GM19372 (cell line): ENCODE results near the gene AMPD1.

Experiments used
- ATAC-seq: cut with Tn5 transposase; IDR thresholded peaks from one replicate; pipeline ENCODE4 v1.9.1; 2021; ENCODE audit warnings: mild to moderate bottlenecking, low read depth, moderate library complexity; ENCODE audit not compliant: unreplicated experiment

Gene AMPD1

DNA sequence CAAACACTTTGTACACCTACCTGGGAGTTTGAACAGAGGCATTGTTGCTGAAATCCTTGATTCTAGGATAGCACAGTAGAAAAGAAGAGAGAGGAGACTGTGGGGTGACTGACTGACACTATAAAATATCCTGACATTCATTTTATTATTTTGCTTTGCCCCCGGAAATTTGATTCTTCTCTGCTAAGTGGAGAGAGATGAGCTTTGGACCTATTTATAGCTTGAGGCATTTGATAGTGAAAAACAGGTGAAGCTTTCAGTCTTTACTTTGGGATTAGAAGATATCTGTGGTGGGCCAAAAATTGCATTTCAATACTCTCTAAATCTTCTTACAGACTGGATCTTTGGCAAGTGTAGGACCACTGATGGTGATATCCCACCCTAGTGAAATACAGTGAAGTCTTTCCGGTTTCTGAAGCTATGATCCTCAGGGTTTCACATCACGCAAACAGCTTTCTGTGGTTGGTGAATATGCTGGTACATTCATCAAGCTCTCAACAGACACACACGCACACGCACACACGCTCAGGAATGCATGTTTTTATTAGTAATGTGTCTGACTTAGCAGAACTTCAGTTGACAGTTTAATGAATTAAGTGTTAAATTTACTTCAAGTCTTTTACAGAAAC lies at the start of gene AMPD1:
Gene AMPD1, minus strand, starts transcription at position 117 of the 629 bp plus-strand sequence. Its CDS starts 75 bp downstream, at position 42.
- ATAC-seq: no peak

- no peak for ATAC-seq
Measured at GRCh38 chr1:114741963-114742746, 46.8 kb upstream of the AMPD1 start.

GRCh38 chr1:114740331-114740730 lies 45.0 kb upstream of the AMPD1 start:
- no peak for ATAC-seq

DNA sequence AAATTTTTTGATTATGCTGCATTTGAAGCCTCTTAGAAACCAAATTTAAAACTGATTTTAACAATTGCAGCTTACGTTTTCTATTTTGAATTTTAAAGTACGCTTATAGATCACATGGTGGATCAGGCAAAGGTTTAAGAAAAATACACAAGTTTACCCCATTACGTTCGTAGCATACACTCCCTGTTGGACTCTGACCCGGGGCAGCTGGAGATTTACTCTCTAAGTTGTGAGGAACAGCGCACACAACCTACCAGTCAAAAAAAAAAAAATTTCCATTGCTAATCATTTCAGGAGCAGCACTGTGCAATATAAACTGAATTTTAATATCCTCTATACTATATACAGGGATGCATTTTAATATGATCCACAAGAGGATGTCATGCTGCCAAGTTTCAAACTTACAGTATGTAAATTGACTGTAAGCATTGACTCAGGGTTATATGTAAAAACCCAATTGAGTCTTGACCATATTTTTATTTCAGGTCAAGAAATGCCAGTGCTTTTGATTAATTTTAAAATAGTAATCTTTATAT lies 42.0 kb upstream of the AMPD1 start:
- ATAC-seq: no peak

- ATAC-seq: no peak
Measured at GRCh38 chr1:114735479-114735878, 40.1 kb upstream of the AMPD1 start.

- no peak for ATAC-seq
Measured at GRCh38 chr1:114729782-114730181, 34.4 kb upstream of the AMPD1 start.

DNA sequence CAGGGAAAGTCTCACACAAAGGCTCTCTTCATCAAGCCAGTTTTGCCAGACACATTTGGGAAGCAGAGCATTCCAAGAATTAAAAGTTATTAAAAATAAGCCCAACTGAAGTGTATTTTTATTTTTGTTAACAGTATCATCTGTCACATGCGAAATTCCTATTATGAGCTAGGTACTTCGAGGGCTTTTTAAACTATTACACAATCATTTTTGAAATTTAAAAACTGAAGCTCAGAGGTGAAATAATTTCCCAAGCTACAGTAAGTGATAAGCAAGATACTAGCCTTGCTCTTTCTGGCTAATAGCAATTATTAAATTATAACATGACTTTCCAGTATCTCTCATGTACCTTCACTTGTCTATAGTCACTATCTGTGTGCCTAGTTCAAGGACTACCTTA lies 33.2 kb upstream of the AMPD1 start:
- ATAC-seq: no peak

DNA sequence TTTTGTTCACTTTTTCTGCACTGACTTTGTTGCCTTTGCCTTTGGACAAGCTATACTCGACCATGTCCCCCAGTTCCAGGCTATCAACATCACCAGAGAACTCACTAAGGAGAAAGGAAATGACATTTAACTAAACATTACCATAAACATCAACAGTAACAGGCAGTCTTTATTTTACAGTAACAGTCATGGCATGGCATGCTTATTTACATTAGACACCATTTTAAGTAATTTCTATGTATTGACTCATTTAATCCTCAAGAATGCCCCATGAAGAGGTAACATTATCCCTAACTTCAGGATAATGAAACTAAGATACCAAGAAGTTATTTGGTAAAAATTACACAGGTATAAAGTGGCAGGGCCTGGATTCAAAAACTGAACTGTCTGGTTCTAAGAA lies 29.9 kb upstream of the AMPD1 start:
- ATAC-seq: no peak

- no peak for ATAC-seq
Measured at GRCh38 chr1:114723915-114724314, 28.6 kb upstream of the AMPD1 start.

GRCh38 chr1:114723457-114723856 lies 28.1 kb upstream of the AMPD1 start:
- ATAC-seq: no peak

GRCh38 chr1:114720492-114720891 lies 25.1 kb upstream of the AMPD1 start:
- no peak for ATAC-seq

DNA sequence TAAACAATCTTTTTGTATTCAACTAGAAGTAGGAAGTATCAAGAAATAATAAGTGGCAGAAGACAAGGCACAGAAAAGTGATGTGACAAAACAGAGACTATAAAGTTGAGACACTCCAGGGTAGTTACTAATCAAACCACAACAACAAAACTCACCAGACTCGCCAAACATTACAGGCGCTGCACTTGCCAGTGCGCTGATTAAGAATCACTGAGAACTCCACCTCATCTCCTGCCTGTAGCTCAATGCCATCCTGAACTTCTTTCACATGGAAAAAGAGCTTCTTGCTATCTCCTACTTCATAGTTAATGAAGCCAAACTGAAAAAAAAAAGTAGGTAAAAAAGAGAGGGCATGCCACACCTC lies 24.1 kb upstream of the AMPD1 start:
- no peak for ATAC-seq

DNA sequence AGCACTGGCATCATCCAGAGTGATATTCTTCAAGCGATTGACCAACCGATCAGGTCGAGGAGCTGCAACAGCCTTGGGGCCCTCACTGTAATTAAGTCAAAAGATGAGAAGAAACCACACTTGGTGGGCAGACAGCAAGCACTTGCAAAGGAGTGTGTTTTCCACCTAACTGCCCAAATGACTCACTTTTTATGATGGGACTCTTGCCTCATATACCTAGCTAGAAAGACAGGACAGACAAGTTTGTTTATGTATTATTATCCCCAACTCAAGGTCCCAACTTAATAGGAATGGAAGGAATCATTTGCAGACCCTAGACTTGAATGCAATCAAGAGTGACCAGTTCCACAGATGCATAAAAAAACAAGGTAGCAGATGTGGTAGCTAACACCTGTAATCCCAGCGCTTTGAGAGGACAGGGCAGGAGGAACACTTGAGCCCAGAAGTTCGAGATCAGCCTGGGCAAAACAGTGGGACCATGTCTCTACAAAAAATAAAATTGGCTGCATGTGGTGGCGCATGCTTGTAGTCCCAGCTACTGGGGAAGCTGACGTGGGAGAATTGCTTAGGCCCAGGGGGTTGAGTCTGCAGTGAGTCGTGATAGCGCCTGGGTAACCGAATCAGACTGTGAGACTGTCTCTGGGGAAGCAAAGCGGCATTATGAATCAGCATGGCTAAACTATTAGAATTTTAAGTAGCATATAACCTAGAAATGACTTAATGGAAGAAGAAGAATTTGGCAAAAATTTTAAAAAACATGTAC lies 23.5 kb upstream of the AMPD1 start:
- no peak for ATAC-seq

- ATAC-seq: peak; percentile 97
Measured at GRCh38 chr1:114716304-114717170, 21.2 kb upstream of the AMPD1 start, which contains the start of gene NRAS. NRAS (minus strand) TSS chr1:114716771; CDS start chr1:114716160, 611 bp downstream.

GRCh38 chr1:114715952-114716303 lies 20.6 kb upstream of the AMPD1 start:
- ATAC-seq: no peak

DNA sequence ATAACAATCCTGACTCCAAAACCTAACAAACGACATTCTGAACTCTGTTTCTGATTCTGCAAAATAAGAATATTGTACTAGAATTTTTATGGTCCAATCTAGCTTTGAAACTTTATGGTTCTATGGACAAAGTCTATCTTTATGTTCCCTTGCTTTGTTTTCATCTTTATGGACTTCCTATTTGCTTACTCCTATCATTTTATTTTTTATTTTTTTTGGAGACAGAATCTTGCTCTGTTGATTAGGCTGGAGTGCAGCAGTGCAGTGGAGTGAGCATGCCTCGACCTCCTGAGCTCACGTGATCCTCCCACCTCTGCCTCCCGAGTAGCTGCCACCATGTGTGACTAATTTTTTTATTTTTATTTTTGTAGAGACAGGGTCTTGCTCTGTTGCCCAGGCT lies 17.6 kb upstream of the AMPD1 start:
- no peak for ATAC-seq

DNA sequence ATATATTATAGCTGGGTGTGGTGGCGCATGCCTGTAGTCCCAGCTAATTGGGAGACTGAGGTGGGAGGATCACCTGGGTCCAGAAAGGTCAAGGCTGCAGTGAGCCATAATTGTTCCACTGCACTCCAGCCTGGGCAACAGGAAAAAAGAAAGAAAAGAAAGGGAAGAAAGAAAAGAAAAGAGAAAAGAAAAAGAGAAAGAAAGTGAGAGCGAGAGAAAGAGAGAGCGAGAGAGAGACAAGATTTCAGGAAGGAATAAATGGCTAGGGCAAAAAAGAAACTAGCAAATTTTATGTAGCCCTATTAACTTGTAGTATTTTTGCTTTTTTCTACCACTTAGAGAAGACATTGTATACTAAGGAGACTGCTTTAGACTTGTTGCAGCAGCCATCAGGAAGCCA lies 15.0 kb upstream of the AMPD1 start:
- ATAC-seq: no peak

- ATAC-seq: no peak
Measured at GRCh38 chr1:114707604-114708003, 12.3 kb upstream of the AMPD1 start.

- peak; percentile 48 for ATAC-seq
Measured at GRCh38 chr1:114703242-114703641, 7.9 kb upstream of the AMPD1 start.

GRCh38 chr1:114702737-114703136 lies 7.4 kb upstream of the AMPD1 start:
- ATAC-seq: no peak
